Lung microvascular endothelial cell (primary cell): Measurements from ENCODE around the gene DIP2C. TPM values are rescaled to one million over a fixed set of nuclear protein-coding genes. Genes with fewer than 3 reads are reported as not detected.

Experiments
- DNase-seq, 2 donors: peaks; one replicate each; pipeline versions ENCODE4 v3.0.0 to v3.0.0-alpha.2; 2010; ENCODE audit warnings: low read depth in 2 of 2
- total RNA-seq: library from RNA; depleted of rRNA; stranded (reverse); fragments of >200 nt; gene quantifications from 2 replicates; pipeline ENCODE4 v1.2.1, GENCODE V29; 2014

The DIP2C gene
- total RNA-seq, 1 donor from 2014 or later: 8.7 TPM

- DNase-seq: no peak
These were observed 133.7 kb downstream of the DIP2C start for GRCh38 chr10:555682-556350.

- DNase-seq: no peak
These were observed 134.2 kb downstream of the DIP2C start for GRCh38 chr10:555281-555680.

- DNase-seq: peak; percentile 17 to 65
These were observed 135.2 kb downstream of the DIP2C start for GRCh38 chr10:554182-554848.

- DNase-seq: no peak
These were observed 136.2 kb downstream of the DIP2C start for GRCh38 chr10:553233-553632.

GRCh38 chr10:552679-553078 lies 136.8 kb downstream of the DIP2C start:
- no peak for DNase-seq

- DNase-seq: no peak
These were observed 137.9 kb downstream of the DIP2C start for GRCh38 chr10:551373-552252.

GRCh38 chr10:550665-551372 lies 138.6 kb downstream of the DIP2C start:
- no peak for DNase-seq

GRCh38 chr10:549391-549790 lies 140.1 kb downstream of the DIP2C start:
- DNase-seq: no peak

- no peak for DNase-seq
These were observed 141.1 kb downstream of the DIP2C start for GRCh38 chr10:548238-548901.

GRCh38 chr10:547591-548081 lies 141.8 kb downstream of the DIP2C start:
- DNase-seq: no peak

- no peak for DNase-seq
These were observed 142.4 kb downstream of the DIP2C start for GRCh38 chr10:546971-547590.

GRCh38 chr10:546451-546850 lies 143.0 kb downstream of the DIP2C start:
- no peak for DNase-seq

- no peak for DNase-seq
These were observed 145.3 kb downstream of the DIP2C start for GRCh38 chr10:543862-544822.

GRCh38 chr10:543131-543530 lies 146.3 kb downstream of the DIP2C start:
- no peak for DNase-seq

GRCh38 chr10:541750-542371 lies 147.6 kb downstream of the DIP2C start:
- DNase-seq: no peak

GRCh38 chr10:541041-541440 lies 148.4 kb downstream of the DIP2C start:
- no peak for DNase-seq

- DNase-seq: no peak
These were observed 150.6 kb downstream of the DIP2C start for GRCh38 chr10:538895-539294.

GRCh38 chr10:536935-537334 lies 152.5 kb downstream of the DIP2C start:
- DNase-seq: no peak

- no peak for DNase-seq
These were observed 153.0 kb downstream of the DIP2C start for GRCh38 chr10:536371-536925.
